A673 (cell line): Measurements from ENCODE around the gene SUSD2.

Source experiments
- EZH2 ChIP-seq: fragments of 200-600 bp; sonication (generic); IDR thresholded peaks from 2 replicates; pipeline ENCODE4 v1.6.1; 2017; ENCODE audit warnings: borderline replicate concordance, low read depth, mild to moderate bottlenecking, mixed read lengths, antibody characterized with exemption, low read length; ENCODE audit not compliant: poor library complexity, severe bottlenecking
- TF ChIP-seq, protein P1 (sequence below): fragments of 300-800, 200-600 bp; sonication (generic); conservative IDR thresholded peaks from 2 replicates; pipeline ENCODE4 v1.5.1; 2017; ENCODE audit warnings: low read depth, mild to moderate bottlenecking, antibody characterized with exemption, low read length, moderate library complexity, mixed read lengths

DNA sequence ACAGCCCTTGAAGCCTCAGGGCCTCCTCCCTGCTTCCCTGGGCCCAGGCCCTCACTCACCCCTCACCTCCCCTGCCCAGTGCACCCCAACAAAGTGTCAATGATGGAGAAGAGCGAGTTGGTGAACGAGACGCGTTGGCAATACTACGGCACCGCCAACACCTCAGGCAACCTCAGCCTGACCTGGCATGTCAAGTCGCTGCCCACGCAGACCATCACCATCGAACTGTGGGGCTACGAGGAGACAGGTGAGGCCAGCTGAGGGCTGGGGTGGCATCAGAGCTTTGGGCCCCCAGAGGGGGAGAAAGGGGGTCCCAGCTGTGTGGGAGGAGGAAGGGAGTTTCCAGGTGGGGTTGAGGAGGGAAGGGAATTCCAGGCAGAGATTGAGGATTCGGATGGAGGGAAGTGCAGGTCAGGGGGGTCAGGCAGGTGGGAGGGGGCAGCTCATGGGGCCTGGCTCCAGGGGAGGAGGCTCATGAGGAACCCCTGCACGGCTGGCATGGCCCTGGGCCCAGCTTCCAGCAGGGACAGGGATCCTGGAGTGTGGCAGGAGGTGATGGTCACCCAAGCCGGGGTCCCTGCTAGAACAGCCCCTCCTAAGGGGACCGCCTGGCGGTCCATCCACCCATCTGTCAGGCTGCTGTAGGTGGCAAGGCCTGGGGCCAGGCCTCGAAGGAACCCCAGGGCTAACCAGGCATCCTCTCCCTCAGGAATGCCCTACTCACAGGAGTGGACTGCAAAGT is 2.9 kb downstream of the SUSD2 start:
- TF ChIP-seq, protein P1, sequence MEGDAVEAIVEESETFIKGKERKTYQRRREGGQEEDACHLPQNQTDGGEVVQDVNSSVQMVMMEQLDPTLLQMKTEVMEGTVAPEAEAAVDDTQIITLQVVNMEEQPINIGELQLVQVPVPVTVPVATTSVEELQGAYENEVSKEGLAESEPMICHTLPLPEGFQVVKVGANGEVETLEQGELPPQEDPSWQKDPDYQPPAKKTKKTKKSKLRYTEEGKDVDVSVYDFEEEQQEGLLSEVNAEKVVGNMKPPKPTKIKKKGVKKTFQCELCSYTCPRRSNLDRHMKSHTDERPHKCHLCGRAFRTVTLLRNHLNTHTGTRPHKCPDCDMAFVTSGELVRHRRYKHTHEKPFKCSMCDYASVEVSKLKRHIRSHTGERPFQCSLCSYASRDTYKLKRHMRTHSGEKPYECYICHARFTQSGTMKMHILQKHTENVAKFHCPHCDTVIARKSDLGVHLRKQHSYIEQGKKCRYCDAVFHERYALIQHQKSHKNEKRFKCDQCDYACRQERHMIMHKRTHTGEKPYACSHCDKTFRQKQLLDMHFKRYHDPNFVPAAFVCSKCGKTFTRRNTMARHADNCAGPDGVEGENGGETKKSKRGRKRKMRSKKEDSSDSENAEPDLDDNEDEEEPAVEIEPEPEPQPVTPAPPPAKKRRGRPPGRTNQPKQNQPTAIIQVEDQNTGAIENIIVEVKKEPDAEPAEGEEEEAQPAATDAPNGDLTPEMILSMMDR = no peak
- TF ChIP-seq EZH2 = no peak
